OCI-M2 (cell line): ENCODE measurements around the gene NID1.
"Not testable (repeated sequence)": the region's sequence is repeated elsewhere in the genome, so short reads cannot be mapped to it uniquely, and the experiment has no call there.

Experiments
- DNase-seq: peaks from one replicate; lab custom pipeline; 2025; ENCODE audit not compliant: unreplicated experiment; lab: John Stamatoyannopoulos, UW

The NID1 gene

GRCh38 chr1:236002025-236002390, 62.9 kb downstream of the NID1 start:
- no peak for DNase-seq

DNA sequence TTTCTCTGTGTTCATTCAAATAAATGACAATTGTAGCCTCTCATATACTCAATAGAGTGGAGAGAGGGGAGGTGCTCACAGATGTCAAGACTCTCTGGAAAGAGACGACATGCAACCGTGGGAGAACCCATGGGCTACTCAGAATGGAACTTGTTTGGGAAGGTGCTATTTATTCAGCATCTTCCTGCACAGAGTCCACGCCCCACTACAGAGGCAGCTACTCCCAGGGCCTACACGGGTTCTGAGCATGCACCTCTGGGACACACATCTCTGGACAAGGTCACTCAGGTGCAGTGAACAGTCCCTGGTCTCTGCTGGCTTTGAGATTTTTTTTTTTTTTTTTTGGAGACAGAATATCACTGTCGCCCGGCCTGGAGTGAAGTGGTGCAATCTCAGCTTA, 64.1 kb downstream of the NID1 start:
- DNase-seq = no peak

DNA sequence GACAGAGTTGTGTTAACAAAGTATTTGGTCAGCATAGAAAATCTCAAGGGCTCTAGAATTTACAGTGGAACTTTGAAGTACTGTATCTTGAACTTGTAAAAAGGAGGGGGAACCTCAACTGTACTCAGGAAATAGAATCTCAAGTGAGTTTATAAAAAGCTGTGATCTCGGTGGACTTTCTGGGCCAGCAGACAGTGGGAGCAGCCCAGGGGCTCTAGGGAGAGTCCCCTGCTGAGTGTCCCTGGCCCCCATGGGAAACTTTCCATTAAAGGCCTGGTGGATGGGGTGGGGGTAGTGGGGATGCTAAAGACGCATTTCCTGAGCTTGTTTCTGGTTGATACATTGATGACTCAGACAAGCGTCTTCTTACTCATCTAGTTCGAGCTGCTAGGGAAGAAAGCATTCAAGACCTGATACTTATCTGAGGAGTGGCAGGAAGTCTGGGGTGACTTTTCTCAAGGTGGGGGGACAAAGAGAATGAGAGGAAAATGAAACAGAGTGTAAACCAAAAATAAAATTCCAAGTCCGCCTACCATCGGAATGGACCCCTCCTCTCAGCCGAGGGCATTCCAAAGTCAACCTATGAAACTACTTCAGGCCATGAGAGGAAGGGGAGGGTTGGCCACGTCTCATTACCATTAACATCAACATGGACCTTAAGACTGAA, 65.5 kb downstream of the NID1 start:
- DNase-seq = no peak

DNA sequence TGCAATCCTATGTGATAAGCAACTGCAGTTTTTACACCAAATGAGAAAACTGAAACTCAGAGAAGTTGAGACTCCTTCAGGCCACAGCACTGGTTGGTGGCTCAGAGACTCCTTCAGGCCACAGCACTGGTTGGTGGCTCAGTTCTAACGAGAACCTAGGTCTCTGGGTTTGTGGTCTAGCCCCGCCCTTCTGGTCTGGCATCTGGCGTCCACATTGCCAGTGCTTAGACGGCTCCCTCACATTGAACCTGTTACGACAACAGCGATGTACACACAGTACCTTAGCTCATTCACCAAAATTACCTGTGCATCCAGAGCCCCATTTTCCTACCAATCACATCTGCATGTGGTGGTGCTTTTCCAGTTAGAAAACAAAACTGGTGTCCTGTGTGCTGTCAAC, 66.1 kb downstream of the NID1 start:
- DNase-seq = no peak

DNA sequence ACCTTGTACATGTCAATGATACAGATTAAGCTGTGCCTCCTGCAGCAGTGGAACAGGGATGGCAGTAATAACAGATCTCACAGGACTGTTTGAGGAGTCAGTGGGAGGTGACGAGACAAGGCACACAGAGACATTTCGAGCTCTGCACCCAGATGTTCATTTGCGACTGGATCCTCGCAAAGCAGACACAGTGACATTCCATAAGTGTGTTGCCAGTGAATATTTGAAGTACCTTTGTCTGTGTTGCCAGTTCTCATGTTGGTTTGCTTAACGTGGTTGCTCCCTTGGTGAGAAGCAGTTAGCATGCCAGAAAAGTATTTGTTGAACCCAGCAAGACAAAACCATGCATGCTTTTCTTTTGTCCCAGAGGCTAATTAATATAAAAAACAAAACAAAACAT, 67.0 kb downstream of the NID1 start:
- no peak for DNase-seq

DNA sequence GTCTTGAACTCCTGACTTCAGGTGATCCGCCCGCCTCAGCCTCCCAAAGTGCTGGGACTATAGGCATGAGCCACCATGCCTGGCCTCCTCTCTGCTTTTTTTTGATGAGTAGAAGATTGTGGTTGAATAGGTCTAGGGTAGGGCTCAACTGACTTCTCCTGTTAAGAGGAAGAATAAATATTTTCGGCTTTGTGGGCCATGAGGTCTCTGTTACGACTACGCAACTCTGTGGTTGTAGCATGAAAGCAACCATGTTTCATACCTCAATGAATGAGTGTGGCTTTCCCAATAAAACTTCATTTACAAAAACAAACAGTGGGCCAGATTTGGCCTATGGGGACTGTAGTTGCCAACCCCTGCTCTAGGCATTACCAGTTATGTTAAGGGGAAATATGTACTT, 67.8 kb downstream of the NID1 start:
- DNase-seq = no peak

GRCh38 chr1:235996048-235996785, 68.7 kb downstream of the NID1 start:
- no peak for DNase-seq

DNA sequence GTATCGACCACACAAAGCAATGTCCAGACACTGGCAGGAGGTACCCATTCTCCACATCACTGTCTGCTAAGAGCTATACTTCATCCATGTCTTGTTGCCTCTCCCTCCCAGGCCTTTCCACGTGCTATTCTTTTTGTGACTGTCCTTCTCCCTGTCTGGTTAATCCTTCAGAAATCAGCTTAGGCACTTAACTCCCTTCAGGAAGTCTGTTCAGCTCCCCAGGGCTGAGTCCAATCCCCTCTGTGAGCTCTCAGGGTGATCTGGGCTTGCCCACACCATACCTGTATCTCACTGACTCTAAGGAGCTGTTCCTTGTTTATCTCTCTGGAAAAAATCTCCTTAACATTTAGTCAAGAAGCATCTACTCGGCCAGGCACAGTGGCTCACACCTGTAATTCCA, 69.4 kb downstream of the NID1 start:
- no peak for DNase-seq

GRCh38 chr1:235993652-235994051, 71.2 kb downstream of the NID1 start:
- DNase-seq = no peak

DNA sequence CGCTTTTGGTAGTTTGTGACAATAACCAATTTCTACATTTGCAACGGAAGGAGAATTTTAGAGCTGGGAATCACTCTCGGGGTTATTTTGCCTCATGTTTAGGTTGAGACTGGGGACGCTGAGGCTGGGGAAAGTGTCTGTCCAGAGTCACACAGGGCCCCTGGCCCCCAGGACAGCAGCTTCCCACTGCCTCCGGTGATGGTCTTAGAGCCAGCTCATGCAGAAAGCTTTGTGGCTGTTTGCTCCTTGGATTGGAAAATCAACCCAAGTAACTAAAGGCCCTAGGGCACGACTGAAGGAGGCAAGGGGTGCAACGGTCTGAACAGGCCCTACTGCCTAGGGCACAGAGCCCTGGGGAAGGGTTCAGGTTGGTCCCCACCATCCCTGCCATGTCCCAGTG, 72.0 kb downstream of the NID1 start:
- no peak for DNase-seq

DNA sequence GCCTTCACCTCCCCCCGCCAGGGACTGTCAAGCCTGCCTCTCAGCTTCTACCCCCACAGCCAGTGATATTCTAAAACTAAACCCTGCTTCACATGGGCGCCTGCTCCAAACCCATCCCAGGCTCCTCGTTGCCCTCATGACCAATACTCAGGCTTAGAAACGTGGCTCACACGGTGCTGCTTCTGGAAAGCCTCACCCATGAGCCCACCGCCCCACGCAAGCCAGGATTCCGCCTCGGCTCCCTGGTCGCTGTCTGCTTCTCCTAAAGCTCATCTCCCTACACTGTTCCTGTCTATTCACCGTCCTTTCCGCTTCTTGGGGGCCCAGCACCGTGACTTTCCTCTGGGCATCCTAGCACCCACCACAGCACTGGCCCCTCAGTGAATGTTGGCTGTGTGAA, 72.5 kb downstream of the NID1 start:
- DNase-seq = no peak

DNA sequence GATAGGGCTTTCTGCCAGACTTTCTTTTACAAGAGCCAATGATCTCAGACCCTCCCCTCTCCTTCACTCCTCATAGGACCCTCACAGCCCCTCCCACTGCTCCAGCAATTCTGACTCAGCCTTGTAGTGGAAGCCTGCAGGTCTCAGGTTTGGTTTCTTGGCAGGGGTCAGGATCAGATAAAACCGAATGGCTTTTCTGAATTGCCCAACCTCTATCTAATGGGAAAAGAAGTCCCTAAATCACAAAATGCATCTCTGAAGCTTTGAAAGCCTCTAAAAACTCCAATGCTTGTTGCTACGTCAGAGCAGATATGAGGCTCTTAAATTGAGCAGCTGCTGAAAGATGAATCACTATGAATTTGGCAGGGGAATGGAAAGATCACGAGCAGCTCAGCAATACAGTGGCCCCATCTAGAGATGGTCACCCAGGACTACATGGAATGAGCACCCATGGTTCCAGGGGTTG, 74.5 kb downstream of the NID1 start:
- DNase-seq = no peak

GRCh38 chr1:235989105-235989504, 75.8 kb downstream of the NID1 start:
- no peak for DNase-seq

DNA sequence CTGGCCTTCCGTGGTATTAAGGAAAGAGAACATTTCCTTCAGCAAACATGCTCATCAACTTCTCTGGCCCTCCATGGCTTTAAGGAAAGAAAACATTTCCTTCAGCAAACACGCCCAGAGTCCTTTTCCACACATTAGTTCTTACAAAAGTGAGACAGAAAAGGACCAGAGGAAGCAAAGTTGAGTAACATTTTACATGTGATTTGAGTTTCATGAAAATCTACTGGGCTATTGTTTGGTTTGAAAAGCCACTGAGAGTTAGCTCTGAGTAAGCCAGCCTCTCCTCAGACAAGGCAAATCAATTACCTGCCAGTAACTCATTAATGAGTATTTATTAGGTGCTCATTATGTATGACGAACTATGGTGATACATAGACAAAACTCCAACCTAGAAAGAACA, 78.0 kb downstream of the NID1 start:
- no peak for DNase-seq

DNA sequence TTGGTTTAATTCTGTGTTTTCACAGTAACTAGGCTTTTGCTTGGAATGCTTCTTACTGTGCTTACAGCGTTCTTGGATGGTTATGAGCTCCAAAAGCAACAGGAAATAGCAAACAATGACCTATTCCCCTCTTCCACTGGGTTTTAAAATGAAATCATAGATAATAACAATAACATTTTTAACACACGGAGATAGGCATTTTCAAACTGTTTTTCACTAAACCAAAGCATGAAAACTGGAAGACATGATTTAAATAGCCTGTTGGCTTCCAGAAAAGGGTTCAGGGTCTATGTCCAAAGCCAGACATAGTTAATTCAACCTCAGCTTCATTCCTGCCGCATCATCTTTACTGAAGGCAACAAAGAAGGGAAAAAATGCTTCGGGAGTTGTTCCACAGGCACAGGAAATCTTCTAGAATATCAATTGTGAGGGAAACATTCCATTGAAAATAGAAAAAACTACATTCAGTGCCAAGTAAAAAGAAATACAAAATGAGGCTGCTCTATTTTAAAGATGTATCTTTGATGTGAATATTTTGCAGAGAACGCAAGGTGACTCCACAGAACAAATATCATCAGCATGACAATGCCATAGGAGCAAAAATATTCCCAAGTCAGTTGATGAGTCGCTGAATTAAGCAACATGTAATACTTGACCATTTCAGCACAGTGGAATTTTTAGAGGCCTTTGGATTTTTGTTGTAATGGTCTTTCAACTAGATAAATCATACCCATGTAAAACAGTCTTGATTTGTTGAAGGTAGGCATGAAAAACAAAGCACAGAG, 80.7 kb downstream of the NID1 start:
- DNase-seq = no peak

GRCh38 chr1:235980976-235981375, 83.9 kb downstream of the NID1 start:
- DNase-seq = no peak

GRCh38 chr1:235979716-235980333, 85.1 kb downstream of the NID1 start:
- DNase-seq = no peak

DNA sequence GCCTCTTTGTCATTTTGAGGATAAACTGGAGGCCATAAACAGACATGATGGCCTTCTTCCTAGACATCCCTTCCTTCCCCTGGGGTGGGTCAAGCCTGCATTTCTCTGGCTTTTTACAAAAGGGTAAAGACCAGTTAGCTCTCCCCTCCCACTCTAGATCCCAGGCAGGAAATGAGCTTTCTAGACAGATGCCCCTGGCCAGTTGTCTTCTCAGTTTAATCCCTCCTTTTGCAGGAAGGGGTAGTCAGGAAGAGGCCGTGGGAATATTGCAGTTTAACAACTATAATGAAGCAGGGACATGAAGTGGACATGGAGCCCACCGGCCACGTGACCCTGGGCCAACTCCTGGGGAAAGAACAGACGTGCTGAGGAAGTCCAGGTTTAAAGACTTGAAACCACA, 85.7 kb downstream of the NID1 start:
- no peak for DNase-seq

DNA sequence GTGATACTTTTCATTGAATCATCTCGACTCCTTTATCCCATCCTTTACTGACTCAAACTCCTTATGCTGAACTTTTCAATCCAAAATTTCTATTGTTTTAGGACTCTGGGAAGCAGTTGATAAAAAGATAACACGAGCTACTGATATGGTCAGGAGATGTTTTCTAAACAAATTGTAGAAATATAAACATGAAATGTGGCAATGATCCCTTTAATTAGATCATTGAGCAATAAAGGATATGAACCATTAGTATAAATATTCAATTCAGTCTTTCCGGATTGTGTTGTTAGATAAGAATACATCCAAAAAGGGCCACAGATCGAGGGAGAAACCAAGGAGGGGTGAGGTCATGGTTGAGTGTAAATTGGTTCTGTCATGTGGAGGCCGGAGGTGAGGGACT, 88.4 kb downstream of the NID1 start:
- DNase-seq = no peak

GRCh38 chr1:235974616-235975015, 90.3 kb downstream of the NID1 start:
- no peak for DNase-seq

GRCh38 chr1:235972691-235973090, 92.2 kb downstream of the NID1 start:
- DNase-seq = not testable (repeated sequence)

GRCh38 chr1:235972311-235972689, 92.6 kb downstream of the NID1 start:
- no peak for DNase-seq
